Fibroblast of skin of scalp (primary cell): ENCODE data around the gene GIT1.
"Not testable (repeated sequence)": the region's sequence is repeated elsewhere in the genome, so short reads cannot be mapped to it uniquely, and the experiment has no call there.

ENCODE experiments used
- DNase-seq: peaks from one replicate; pipeline ENCODE4 v3.0.0-alpha.2; 2013

The GIT1 gene

DNA sequence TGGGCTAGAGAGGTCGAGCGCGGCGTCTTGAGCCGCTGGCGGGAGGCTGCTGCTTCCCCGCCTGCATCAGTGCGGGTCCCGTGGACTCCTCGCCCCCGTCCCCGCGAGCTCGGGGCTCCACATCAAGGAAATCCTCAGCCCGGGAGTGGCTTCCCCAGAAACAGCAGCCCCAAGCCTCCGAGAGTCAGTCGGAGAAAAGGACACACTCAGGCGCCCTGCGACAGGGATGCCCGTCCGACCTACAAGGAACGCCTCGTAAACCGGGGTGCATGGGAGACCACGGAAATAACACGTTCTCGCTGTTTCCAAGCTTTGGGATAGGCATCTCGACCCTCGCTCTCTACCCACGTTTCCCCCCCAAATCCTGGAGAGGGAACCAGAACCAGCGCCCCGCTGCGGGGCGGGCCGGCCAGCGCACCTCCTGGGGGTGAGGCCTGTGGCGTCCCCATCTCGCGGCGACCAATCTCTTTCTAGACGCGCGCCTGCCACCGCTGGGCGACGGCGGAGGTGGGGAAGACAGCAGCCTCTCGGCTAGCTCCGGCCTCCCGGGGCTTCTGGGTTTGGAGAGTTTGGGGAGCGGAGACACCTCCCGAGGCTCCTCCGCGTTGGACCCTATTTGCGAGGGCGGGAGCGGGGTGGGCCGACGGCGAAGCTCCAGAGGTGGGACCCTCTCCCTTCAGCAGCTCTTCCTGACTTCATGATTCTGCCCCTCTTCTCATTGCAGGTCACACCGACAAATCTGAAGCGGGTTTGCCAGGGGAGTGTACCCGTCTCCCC is 21.7 kb downstream of the GIT1 start:
- DNase-seq, result peak; percentile 59

DNA sequence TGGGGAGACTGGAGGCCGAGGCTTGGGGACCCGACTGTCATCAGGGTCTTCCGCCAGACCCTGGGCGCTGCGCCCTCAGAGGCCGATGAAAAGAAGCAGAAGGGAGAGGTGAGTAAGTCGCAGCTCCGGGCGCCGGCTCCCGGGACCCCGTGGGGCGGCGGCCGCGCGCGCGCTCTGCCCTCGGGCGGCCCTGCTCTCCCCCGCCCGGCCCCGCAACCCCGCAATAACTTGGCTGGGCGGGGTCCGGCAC is 22.2 kb downstream of the GIT1 start:
- no peak for DNase-seq

DNA sequence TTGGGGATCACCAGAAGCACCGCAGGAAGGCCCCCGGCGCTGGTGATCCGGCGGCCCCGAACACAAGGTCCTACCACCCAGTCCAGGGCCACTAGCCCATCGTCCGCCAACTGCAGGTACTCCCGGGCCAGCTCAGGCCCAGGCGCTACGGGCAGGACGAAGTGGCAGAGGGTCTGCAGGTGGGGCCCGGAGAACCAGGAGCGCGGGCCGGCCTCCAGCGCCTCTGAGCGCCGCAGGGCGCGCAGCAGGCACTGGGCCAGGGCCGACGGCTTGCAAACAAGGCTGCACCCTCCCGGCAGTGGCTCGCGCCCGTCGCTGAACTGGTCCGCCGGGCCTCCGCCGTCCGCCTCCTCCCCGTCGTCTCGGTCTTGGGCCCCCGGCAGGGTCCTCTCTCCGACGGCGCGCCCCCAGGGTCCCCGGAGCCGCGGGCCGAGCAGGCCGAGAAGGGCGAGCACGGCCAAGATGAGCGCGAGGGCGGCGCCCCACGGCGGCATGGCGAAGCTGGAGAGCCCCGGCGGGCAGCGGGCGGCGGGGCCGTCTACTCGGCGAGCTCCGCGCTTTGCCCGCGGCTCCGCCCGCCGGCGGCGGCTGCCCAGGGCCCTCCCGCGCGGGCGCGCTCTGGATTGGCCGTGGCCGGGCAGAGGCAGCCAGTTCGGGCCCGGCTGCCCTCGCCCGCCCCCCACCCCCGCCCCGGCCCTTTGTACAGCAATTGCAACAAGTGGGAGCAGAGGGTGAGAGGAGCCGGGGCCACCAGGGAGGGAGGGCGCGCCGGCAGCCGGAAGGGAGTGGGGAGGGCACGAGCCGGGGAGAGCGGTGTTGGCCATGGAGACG is 22.8 kb downstream of the GIT1 start, which contains the start of gene ABHD15:
ABHD15 (minus strand) TSS at position 565 of the 831 bp plus-strand sequence; CDS start at position 494, 71 bp downstream.
- DNase-seq, result peak; percentile 72

DNA sequence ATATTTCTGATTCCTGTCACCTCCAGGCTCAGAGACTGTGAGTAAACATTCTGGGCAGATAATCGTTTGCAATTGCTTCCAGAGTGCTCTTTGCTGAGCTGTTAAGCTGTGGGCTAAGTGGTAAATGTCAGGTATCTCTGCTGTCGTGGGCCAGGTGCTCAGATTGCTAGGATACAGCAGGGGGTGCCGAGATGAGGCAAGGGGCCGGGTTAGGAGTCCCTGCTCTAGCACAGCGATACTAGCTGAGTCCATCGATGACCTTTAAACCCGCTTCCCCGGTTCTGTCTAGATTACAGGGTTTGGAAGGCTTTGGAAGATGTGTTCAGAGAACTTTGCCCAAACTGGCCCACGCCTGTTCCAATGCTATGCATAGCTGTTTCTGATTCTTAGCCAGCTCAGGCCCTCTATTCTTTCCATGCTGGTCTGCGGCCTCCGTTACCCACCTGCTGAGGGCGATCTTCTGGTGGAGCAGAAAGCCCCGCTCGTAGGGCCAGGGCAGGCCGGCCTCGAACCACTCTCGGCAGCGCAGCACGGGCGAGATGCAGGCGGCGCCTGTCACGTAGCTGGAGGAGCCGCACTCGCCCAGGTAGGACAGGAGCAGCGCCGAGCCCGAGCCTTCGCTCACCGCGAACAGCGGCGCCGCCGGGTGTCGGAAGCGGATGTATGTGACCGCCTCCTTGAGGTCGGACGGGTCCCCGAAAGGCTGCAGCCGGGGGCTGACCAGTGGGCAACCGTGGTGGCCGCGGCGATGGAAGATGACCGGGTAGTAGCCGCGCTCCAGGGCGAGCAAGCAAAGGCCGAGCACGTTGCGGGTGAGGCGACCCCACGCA is 23.6 kb downstream of the GIT1 start:
- no peak for DNase-seq

DNA sequence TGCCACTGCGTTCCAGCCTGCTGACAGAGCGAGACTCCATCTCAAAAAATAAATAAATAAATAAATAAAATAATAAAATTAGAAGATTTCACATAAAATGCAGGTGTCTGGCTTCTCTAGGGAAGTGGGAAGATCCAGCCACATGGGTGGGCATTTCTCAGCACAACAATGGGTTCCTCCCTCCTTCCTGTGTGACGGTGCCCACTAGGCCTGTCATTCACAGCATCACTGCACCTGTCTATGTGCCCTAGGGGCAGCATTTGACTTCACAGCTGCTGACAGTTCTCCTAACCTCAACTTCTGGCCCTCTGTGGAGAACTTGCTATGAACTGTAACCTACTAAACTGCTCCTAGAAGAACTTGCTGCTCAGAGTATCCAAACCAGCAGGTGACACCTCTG is 25.6 kb downstream of the GIT1 start:
- no peak for DNase-seq

DNA sequence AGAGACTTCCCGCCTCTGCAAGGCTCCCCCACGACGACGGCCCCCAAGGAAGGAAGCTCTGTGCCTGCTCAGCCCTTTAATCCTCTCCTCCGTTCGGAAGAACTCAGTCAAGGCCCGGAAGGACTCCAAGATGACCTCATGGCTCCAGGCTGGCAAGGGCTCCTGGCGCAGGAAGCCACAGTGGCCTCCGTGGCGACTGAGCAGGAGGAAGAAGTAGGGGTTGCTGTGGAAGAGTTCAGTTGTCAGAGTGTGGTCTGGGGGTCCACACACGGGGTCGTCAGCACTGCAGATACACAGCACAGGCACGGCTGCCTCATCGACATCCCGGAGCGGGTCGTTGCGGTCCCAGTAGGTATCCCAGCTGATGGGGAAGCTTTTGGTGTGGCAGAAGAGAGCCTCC is 26.8 kb downstream of the GIT1 start:
- no peak for DNase-seq

DNA sequence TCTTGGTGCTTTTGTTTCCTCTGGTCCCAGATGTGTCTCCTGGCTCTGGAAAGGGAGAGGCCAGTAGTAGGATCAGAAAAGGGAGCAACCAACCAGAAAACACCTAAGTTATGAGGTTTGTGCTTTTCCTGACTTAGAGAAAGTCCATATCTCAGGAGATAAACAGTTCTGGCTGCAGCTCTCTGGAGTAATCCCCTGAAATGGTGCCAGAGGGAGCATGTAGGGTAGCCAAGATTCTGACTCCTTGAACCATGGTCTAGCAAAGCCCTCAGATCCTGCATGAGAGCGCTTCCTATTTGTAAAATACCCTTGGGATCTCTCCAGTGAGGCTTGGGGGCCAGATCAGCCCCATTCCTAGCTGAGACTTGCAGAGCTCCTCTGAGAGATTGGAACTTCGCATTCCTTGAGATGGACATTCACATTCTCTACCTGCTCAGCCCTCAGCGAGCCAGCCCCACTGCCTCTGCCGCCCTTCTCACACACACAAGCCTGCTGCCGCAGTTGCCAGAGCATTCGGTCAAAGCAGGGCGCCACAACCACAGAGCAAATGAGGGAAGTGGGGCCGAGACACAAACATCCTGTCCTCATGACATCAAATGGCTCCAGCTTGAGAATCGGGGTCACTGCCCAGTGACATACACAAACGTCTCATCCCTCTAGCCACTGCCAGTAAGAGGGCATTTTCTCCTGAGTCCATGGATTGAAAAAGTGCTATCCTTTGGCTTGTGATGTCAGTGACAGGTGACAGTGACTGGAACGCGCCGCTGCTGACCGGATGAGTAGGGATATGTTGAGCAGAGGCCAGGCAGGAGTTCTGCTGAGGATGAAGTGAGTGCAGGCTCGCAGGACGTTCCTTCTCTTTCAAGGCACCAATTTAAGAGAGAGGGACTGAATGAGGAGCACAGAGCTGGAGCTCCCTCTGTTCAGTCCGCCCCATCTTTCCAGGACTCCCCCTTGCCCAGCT is 27.6 kb downstream of the GIT1 start:
- DNase-seq, result no peak

DNA sequence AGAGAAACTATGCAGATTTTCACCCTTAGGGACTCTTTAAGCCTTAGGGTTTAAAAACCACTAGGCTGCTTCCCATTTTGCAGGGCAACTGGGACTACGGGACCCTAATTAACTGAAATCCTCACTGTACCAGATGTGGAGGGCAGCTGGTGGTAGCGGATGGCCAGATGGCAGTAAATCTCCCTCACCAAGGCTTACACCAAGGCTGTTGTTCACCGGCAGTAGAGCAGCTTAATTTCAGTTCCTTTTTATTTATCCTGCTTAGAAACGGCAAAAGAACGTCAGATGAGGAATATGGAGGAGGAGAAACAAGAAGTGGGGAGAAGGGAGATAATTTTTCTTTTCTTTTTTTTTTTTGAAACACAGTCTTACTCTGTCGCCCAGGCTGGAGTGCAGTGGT is 29.1 kb downstream of the GIT1 start:
- DNase-seq, result no peak

DNA sequence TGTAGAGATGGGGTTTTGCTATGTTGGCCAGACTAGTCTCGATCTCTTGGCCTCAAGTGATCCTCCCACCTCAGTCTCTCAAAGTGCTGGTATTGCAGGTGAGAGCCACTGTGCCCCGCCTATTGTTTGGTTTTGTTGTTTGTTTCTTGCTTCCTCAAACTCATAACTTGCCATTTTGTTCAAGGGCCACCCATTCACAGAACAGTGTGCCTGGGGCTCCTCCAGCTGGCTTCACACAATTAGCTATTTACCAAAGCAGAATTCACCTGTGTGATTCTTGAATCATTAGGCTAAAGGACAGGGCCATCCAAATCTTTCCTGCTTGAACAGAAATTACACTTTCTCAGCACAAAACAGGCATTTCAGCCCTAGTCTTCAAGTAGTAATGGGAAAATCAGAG is 29.8 kb downstream of the GIT1 start:
- no peak for DNase-seq

DNA sequence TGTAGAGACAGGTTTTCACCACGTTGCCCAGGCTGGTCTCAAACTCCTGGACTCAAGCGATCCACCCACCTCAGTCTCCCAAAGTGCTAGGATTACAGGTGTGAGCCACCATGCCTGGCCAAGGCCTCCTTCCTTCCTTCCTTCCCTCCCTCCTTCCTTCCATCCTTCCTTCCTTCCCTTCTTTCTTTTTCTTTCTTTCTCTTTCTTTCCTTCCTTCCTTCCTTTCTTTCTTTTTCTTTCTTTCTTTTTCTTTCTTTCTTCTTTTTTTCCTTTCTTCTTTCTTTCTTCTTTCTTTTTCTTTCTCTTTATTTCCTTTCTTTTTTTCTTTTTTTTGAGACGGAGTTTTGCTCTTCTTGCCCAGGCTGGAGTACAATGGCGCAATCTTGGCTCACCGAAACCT is 31.3 kb downstream of the GIT1 start:
- DNase-seq, result not testable (repeated sequence)

DNA sequence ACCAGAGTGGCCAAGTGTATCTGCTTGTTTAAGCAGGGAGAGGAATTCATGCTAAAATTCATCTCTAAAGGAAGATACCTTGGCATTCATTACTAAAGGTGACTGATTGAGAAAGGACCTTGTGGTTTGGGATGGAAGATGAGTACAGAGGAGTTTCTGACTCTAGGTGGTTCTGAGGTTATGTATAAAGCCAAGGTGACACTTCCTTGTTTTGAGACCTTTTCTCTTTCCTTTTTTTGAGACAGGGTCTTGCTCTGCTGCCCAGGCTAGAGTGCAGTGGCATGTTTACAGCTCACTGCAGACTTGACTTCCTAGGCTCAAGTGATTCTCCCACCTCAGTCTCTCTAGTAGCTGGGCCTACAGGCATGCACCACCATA is 31.7 kb downstream of the GIT1 start:
- DNase-seq, result no peak

DNA sequence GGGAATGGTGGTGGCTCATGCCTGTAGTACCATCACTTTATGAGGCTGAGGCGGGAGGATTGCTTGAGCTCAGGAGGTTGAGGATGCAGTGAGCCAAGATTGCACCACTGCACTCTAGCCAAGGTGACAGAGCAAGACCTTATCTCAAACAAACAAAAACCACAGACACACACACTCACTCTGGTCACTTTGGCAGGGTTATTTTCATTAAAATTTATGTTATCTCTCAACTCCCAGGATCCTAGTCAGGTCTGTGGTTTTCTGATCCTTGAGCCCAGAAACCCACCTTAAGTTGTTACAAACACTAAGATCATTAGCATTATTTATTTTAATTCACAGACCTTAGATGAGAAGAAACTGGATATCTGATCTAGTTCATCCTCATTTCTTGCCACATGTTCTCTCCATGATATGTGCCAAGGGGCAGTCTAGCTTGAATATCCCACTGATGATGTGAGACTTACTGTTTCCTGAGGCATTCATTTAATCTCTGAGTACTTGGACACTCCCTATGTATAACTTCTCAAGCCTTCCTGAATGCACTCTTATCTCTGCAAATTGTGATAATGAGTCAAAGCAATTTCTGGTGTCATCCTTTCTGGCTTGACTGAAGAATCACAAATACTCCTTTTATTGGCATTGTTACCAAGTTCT is 32.2 kb downstream of the GIT1 start:
- DNase-seq, result no peak

DNA sequence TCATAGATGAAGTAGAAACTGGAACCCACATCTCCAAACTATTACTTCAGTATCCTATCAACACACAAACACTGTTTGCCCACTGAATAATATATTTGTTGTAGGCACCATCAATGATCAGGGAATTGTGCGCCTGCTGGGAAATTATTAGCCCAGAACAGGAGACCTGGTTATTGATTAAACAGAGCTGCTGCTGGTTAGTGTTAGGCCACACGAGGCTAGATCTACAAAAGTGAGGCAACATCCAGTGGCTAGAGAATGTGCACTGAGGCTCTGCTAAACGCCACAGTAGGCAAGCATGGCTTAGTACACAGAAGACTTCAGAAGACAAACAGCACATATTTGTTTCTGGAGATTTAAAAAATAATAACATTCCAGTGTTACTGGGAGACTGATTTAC is 33.6 kb downstream of the GIT1 start:
- no peak for DNase-seq

DNA sequence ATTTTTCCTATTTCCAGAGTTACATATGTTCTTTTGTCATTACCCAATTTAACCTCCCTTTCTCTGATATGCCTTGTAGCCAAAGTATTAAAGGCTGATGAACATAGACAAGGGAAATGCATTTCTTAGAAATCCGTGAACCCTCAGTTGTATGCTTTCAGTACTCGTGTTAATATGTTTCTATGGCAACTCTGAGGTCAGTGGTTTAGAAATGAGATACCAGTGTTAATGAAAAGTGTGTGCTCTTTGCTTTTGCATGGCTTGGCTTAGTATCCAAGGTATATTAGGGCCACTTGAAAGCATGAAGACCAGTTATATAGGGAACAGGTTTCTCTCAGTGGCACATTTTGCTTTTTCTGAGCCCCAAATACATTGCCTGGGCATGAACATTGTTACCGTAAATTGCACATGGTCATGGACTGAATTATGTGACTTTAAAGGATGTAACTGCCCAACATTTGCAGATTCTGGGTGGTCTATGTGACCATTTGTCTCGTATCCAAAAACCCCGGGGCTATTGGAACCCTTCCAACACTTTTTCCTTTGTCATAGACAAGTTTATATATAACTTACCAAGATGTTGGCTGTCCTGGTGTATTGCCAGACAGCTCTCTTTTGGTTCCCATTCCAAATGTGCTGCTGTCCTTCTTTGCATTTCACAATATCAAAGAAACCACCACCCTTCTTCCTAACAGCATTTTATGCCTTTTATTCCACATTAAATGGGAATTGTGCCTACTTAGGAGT is 40.1 kb downstream of the GIT1 start:
- peak; percentile 41 for DNase-seq

DNA sequence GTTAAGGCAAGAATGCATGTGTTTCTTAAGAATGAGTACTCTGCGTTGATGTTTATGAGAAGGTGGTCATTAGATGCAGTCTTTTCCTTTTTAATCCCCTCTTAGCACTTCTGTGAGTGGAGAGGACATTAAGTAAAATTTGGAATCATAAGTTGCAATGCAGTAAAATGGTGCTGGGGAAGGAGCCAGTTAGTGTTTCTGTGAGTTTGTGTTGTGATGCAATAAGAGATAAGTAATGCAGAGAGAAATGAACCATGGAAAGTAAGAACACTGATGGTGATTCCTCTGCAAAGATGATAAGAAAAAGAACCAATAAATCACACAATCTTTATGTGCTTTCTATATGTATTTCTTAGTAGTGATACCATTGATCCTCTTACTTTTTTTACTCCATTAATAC is 42.6 kb downstream of the GIT1 start:
- no peak for DNase-seq

DNA sequence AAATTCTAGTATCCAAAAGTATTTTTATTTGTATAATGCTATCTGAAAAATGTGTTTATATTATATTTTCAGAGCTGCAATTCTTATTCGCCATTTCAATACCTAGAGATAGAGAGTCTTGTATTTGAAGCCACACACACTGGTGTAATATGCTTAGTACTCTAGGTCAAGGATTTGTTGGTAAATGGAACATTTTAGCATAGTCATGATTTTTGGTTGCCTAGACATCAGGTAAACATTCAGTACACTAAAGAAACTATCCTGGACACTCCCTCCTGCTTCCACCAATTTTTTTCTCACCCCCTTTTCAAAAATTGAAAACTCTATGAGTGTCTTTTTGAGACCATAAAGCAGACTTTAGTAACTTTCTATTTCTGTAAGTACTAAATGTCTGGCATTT is 43.4 kb downstream of the GIT1 start:
- DNase-seq, result no peak

DNA sequence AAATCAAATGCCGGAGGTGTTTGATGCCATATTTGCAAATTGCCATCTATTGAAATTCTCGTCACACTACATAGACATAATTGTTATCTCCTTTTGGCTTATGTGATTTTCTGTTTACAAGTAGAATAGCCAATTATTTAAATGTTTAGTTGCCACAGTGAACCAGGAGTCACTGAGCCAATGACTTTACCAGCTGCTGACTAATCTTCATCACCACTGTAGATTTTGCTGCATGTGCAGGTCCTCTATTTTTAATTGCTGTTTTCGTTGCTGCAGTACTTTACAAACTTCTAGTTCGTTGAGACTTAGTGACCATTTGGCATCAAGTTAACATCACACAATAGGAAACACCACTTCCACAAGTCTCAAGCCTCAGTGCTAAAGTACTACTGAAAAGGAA is 45.4 kb downstream of the GIT1 start:
- no peak for DNase-seq

DNA sequence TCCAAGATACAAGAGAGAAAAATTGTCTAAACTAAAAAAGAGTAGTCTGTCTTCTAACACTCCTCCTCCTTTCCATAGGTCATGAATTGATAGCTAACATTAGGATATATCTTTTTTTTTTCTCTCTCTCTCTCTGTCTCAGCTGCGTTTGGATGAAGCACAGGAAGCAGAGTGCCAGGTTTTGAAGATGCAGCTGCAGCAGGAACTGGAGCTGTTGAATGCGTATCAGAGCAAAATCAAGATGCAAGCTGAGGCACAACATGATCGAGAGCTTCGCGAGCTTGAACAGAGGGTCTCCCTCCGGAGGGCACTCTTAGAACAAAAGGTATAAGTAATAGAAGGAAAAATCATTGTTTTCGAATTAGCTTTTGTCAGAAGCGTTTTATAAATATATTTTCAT is 55.5 kb downstream of the GIT1 start:
- no peak for DNase-seq

DNA sequence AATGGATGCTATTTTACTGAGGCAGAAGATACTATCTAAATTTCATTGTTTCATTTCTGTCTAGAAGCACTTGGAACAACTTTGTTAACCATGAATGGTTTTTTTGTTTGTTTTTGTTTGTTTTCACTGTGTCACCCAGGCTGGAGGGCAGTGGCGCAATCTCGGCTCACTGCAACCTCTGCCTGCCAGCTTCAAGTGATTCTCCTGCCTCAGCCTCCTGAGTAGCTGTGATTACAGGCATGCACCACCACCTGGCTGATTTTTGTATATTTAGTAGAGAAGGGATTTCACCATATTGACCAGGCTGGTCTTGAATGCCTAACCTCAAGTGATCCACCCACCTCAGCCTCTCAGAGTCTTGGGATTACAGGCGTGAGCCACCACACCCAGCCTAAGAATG is 63.1 kb downstream of the GIT1 start:
- no peak for DNase-seq

DNA sequence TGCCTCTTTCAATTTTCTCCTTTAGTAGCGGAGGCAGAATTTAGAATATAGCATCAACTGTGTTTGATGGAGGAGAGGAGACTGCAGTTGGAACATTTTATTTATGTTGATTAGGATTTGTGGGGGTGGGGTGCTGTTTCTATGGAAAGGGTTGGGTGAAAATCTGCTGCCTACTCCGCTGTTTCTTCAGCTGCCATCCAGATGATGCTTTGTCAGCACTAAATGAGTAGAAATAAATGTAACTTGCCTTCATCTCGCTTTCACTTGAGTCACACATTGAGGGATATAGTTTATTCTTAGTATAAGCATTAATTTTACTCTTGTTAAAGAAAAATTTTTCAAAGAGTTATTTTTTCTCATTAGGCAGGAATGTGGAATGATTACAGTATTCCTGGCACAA is 64.8 kb downstream of the GIT1 start:
- DNase-seq, result no peak
